ENCODE measurements around the gene KCNMB2. TPM values are rescaled to one million over a fixed set of nuclear protein-coding genes. Genes with fewer than 3 reads are reported as not detected.

Gene KCNMB2
- not detected for total RNA-seq
- not detected for polyA plus RNA-seq
- long read RNA-seq, donor 1 = 0 reads
- long read RNA-seq, donor 2, partial matches to known transcripts = 0 of 2 reads
- long read RNA-seq, donor 2, other reads (novel, unspliced or antisense) = 2 of 2 reads

GRCh38 chr3:178536211-178537079 lies at the start of gene KCNMB2:
TSS of gene KCNMB2 (plus strand) at chr3:178536436.
- Histone ChIP-seq H3K4me3 (ENCODE audit: low read length in 2 of 2) (peak within 1 kb of the TSS; percentile 22 to 52), H3K4me1 (ENCODE audit: control insufficient read depth in 1 of 2, insufficient read depth in 2 of 2, low read length in 2 of 2) (no peaks in the 10 kb centered on the region), H3K9me3 (ENCODE audit: control insufficient read depth, low read length) (no peaks in the 10 kb centered on the region), H3K27ac (ENCODE audit: low read depth in 1 of 2, low read length in 2 of 2) (no peak within 1 kb of the TSS), H3K36me3 (ENCODE audit: control insufficient read depth in 1 of 2, insufficient read depth in 2 of 2, low read length in 1 of 2) (no peaks in the 10 kb centered on the region), H3K27me3 (ENCODE audit: control insufficient read depth in 1 of 2, insufficient read depth in 2 of 2, low read length in 1 of 2) (no peaks in the 10 kb centered on the region)
- intact Hi-C loops (cut with DNase I) = no loop called here
- DNase-seq = no peak
- ATAC-seq (ENCODE audit: low FRiP score) = peak; percentile 33
- WGBS, 2 donors = 4% methylated on average over 19 of the region's 19 CpGs

DNA sequence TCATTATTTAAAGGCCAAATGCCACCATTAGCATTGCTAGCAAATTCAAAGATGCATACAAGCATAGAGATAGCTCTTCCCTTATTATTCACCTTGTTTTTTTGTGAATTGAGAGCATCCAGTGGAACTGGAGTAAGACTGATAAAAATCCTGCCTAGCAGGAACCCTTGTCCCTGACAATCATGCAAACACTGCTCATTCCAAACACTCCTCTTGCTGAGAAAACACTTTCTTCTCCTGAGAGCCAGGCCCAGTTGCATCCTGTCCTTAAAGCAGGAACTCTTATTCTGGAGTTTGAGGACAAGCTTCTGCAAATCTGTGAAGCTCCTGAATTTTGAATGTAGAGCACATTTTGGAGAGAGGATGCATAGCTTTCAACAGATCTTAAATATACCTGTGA lies 49.3 kb upstream of the KCNMB2 start:
- Histone ChIP-seq H3K4me3 (ENCODE audit: low read length in 2 of 2) (no peak overlapping the region), H3K9me3 (ENCODE audit: control insufficient read depth, low read length) (no peaks in the 10 kb centered on the region), H3K36me3 (ENCODE audit: control insufficient read depth in 1 of 2, insufficient read depth in 2 of 2, low read length in 1 of 2) (no peaks in the 10 kb centered on the region), H3K4me1 (ENCODE audit: control insufficient read depth in 1 of 2, insufficient read depth in 2 of 2, low read length in 2 of 2) (no peaks in the 10 kb centered on the region), H3K27ac (ENCODE audit: low read depth in 1 of 2, low read length in 2 of 2) (no peak overlapping the region), H3K27me3 (ENCODE audit: control insufficient read depth in 1 of 2, insufficient read depth in 2 of 2, low read length in 1 of 2) (no peaks in the 10 kb centered on the region)
- ATAC-seq (ENCODE audit: low FRiP score) = no peak
- intact Hi-C loops (cut with DNase I) = no loop called here
- no peak for DNase-seq

DNA sequence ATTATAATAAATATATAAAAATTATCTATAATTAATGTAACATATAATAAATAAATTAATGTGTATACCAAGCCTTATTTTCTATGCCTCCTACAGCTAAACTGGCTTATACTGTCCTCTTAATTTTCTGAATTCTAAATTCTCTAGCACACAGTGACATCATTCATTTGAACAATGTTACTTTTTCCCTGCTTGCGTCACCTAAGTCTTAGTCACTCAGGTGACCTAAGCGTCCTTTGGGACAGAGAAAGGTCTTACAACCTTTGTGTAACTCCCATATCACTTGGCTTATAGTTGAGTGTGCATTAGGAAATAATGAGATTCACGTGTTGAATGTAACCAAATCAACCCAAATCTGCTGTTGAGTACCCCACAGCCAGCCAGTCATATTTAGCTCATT lies 48.5 kb upstream of the KCNMB2 start:
- Histone ChIP-seq H3K4me1 (ENCODE audit: control insufficient read depth in 1 of 2, insufficient read depth in 2 of 2, low read length in 2 of 2) (no peaks in the 10 kb centered on the region), H3K27me3 (ENCODE audit: control insufficient read depth in 1 of 2, insufficient read depth in 2 of 2, low read length in 1 of 2) (no peaks in the 10 kb centered on the region), H3K4me3 (ENCODE audit: low read length in 2 of 2) (no peak overlapping the region), H3K36me3 (ENCODE audit: control insufficient read depth in 1 of 2, insufficient read depth in 2 of 2, low read length in 1 of 2) (no peaks in the 10 kb centered on the region), H3K9me3 (ENCODE audit: control insufficient read depth, low read length) (no peaks in the 10 kb centered on the region), H3K27ac (ENCODE audit: low read depth in 1 of 2, low read length in 2 of 2) (no peak overlapping the region)
- intact Hi-C loops (cut with DNase I) = no loop called here
- DNase-seq (no peak), ATAC-seq (ENCODE audit: low FRiP score) (no peak)
- 85 to 87% methylated on average over 3 of the region's 3 CpGs for WGBS, 2 donors

DNA sequence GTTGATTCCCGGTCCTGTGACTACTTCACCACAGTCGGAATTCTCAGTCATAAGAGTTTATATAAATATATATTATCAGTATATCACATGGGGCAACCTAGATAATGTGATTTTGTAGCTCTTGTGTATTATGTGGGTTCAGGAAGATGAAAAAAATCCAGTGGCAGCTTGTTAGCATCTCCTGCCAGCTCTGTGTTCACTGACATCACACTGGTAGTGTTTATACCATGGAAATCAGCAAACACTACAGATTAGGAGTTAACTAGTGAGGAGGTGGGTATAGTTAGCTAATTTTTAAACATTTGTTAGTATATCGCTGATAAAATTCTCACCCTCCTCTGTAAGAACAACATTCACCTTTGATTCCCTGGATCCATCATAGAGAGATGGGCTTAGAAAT lies 44.5 kb upstream of the KCNMB2 start:
- Histone ChIP-seq H3K27me3 (ENCODE audit: control insufficient read depth in 1 of 2, insufficient read depth in 2 of 2, low read length in 1 of 2) (no peaks in the 10 kb centered on the region), H3K36me3 (ENCODE audit: control insufficient read depth in 1 of 2, insufficient read depth in 2 of 2, low read length in 1 of 2) (no peaks in the 10 kb centered on the region), H3K4me3 (ENCODE audit: low read length in 2 of 2) (no peak overlapping the region), H3K9me3 (ENCODE audit: control insufficient read depth, low read length) (no peaks in the 10 kb centered on the region), H3K4me1 (ENCODE audit: control insufficient read depth in 1 of 2, insufficient read depth in 2 of 2, low read length in 2 of 2) (no peaks in the 10 kb centered on the region), H3K27ac (ENCODE audit: low read depth in 1 of 2, low read length in 2 of 2) (no peak overlapping the region)
- WGBS, 2 donors = 84 to 87% methylated on average over 3 of the region's 3 CpGs
- ATAC-seq (ENCODE audit: low FRiP score) (no peak), DNase-seq (no peak)
- intact Hi-C loops (cut with DNase I) = no loop called here

DNA sequence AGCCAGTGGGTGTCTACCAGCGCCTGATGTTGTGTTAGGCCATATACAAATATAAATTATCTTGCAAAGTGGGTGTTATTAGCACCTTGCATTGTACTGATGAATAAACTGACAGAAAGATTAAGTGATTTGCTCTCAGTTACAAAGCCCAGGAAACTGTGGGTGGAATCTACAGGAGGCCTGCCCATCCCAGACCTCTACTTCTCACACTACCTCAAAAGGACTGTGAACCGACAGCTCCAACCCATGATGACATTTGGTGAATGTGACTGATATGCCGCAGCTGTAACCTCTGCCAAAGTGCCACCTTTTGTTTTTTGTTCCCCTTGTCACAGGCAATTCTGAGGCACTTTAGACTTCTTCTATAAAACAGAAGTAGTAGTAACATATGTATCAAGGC lies 43.7 kb upstream of the KCNMB2 start:
- H3K27me3 ChIP-seq (ENCODE audit: control insufficient read depth in 1 of 2, insufficient read depth in 2 of 2, low read length in 1 of 2) = no peaks in the 10 kb centered on the region
- intact Hi-C loops (cut with DNase I) = no loop called here
- H3K4me1 ChIP-seq (ENCODE audit: control insufficient read depth in 1 of 2, insufficient read depth in 2 of 2, low read length in 2 of 2) = no peaks in the 10 kb centered on the region
- no peak overlapping the region for H3K27ac ChIP-seq (ENCODE audit: low read depth in 1 of 2, low read length in 2 of 2)
- DNase-seq = no peak
- no peaks in the 10 kb centered on the region for H3K36me3 ChIP-seq (ENCODE audit: control insufficient read depth in 1 of 2, insufficient read depth in 2 of 2, low read length in 1 of 2)
- 25 to 55% methylated on average over 3 of the region's 3 CpGs for WGBS, 2 donors
- no peaks in the 10 kb centered on the region for H3K9me3 ChIP-seq (ENCODE audit: control insufficient read depth, low read length)
- no peak for ATAC-seq (ENCODE audit: low FRiP score)
- H3K4me3 ChIP-seq (ENCODE audit: low read length in 2 of 2) = no peak overlapping the region

DNA sequence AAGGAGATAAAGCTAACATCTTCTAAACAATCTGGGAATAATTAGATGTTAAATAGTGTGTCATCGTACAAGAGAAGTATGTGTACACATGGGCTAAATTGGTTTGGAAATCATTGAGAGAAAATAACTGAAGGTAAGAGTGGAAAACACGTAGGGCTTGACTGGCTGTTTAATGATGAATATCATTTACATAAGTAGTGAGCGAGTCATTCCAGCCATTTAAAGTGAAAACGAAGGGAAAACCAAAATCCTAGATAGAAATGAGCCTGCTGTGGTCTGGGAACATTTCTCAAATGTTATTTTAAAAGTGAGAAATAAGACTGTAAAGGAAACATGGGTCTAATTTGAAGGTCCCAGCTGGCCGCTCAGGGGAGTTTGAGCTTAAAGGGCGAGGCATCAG lies 41.9 kb upstream of the KCNMB2 start:
- intact Hi-C loops (cut with DNase I) = no loop called here
- DNase-seq (no peak), ATAC-seq (ENCODE audit: low FRiP score) (no peak)
- no peaks in the 10 kb centered on the region for H3K36me3 ChIP-seq (ENCODE audit: control insufficient read depth in 1 of 2, insufficient read depth in 2 of 2, low read length in 1 of 2)
- no peak overlapping the region for H3K4me3 ChIP-seq (ENCODE audit: low read length in 2 of 2)
- H3K4me1 ChIP-seq (ENCODE audit: control insufficient read depth in 1 of 2, insufficient read depth in 2 of 2, low read length in 2 of 2) = no peaks in the 10 kb centered on the region
- no peaks in the 10 kb centered on the region for H3K9me3 ChIP-seq (ENCODE audit: control insufficient read depth, low read length)
- no peaks in the 10 kb centered on the region for H3K27me3 ChIP-seq (ENCODE audit: control insufficient read depth in 1 of 2, insufficient read depth in 2 of 2, low read length in 1 of 2)
- no peak overlapping the region for H3K27ac ChIP-seq (ENCODE audit: low read depth in 1 of 2, low read length in 2 of 2)
- 69 to 70% methylated on average over 6 of the region's 6 CpGs for WGBS, 2 donors

DNA sequence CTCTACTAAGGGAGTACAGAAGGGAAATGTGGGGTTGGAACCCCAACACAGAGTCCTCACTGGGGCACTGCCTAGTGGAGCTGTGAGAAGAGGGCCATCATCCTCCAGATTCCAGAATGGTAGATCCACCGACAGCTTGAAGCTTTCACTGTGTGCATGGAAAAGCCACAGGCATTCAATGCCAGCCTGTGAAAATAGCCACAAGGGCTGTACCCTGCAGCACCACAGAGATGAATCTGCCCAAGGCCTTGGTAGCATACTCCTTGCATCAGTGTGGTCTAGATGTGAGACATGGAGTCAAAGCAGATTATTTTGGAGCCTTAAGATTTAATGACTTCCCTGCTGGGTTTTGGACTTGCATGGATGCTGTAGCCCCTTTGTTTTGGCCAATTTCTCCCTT lies 39.3 kb upstream of the KCNMB2 start:
- Histone ChIP-seq H3K4me1 (ENCODE audit: control insufficient read depth in 1 of 2, insufficient read depth in 2 of 2, low read length in 2 of 2) (no peaks in the 10 kb centered on the region), H3K4me3 (ENCODE audit: low read length in 2 of 2) (no peak overlapping the region), H3K9me3 (ENCODE audit: control insufficient read depth, low read length) (no peaks in the 10 kb centered on the region), H3K27ac (ENCODE audit: low read depth in 1 of 2, low read length in 2 of 2) (no peak overlapping the region), H3K36me3 (ENCODE audit: control insufficient read depth in 1 of 2, insufficient read depth in 2 of 2, low read length in 1 of 2) (no peaks in the 10 kb centered on the region), H3K27me3 (ENCODE audit: control insufficient read depth in 1 of 2, insufficient read depth in 2 of 2, low read length in 1 of 2) (no peaks in the 10 kb centered on the region)
- no peak for ATAC-seq (ENCODE audit: low FRiP score)
- no peak for DNase-seq
- WGBS, 2 donors = 94 to 95% methylated on average over 1 of the region's 1 CpG
- intact Hi-C loops (cut with DNase I) = no loop called here

GRCh38 chr3:178498871-178499270 lies 37.4 kb upstream of the KCNMB2 start:
- 42 to 55% methylated on average over 2 of the region's 2 CpGs for WGBS, 2 donors
- Histone ChIP-seq H3K4me1 (ENCODE audit: control insufficient read depth in 1 of 2, insufficient read depth in 2 of 2, low read length in 2 of 2) (no peaks in the 10 kb centered on the region), H3K4me3 (ENCODE audit: low read length in 2 of 2) (no peak overlapping the region), H3K27me3 (ENCODE audit: control insufficient read depth in 1 of 2, insufficient read depth in 2 of 2, low read length in 1 of 2) (no peaks in the 10 kb centered on the region), H3K27ac (ENCODE audit: low read depth in 1 of 2, low read length in 2 of 2) (no peak overlapping the region), H3K9me3 (ENCODE audit: control insufficient read depth, low read length) (no peaks in the 10 kb centered on the region), H3K36me3 (ENCODE audit: control insufficient read depth in 1 of 2, insufficient read depth in 2 of 2, low read length in 1 of 2) (no peaks in the 10 kb centered on the region)
- DNase-seq (no peak), ATAC-seq (ENCODE audit: low FRiP score) (no peak)
- intact Hi-C loops (cut with DNase I) = no loop called here

DNA sequence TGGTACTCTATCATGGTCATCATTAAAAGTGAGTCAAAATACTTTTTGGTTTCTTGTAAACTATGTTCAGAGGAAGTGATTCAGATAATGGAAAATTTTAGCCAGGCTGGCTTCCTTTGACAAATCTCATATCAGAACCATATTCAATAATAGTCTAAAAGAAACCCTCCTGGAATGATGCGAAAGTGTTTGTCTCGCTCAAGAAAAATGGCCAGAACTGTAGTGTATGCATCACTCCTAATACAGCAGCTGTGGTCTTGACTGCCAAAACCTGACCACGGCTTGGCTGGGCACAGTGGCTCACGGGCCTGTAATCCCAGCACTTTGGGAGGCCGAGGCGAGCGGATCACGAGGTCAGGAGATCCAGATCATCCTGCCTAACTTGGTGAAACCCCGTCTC lies 35.6 kb upstream of the KCNMB2 start:
- Histone ChIP-seq H3K27ac (ENCODE audit: low read depth in 1 of 2, low read length in 2 of 2) (no peak overlapping the region), H3K36me3 (ENCODE audit: control insufficient read depth in 1 of 2, insufficient read depth in 2 of 2, low read length in 1 of 2) (no peaks in the 10 kb centered on the region), H3K4me3 (ENCODE audit: low read length in 2 of 2) (no peak overlapping the region), H3K4me1 (ENCODE audit: control insufficient read depth in 1 of 2, insufficient read depth in 2 of 2, low read length in 2 of 2) (no peaks in the 10 kb centered on the region), H3K9me3 (ENCODE audit: control insufficient read depth, low read length) (no peaks in the 10 kb centered on the region), H3K27me3 (ENCODE audit: control insufficient read depth in 1 of 2, insufficient read depth in 2 of 2, low read length in 1 of 2) (no peaks in the 10 kb centered on the region)
- intact Hi-C loops (cut with DNase I) = no loop called here
- WGBS, 2 donors = 94 to 96% methylated on average over 9 of the region's 9 CpGs
- DNase-seq = no peak
- no peak for ATAC-seq (ENCODE audit: low FRiP score)

Measured in aorta (tissue), 5 donors.